ENCODE data around the gene CBLN1.

DNA sequence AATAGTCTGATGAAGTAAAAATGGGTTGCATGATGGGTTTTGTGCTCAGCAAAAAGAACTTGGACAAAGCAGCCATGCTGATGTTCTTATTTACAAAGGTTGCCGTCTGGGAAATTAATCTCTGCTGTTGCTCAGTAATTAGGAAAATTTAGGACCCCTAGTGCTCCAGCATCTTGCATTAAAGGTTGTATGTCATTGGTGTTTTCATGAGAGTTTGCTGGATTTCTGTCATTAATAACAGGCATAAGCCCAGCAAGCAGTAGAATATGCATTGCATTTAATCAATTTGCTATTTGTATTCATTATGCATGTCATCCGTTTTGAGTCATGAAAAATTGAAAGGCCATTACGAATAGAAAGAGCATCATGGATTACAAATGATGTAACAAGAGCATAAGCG lies 46.7 kb upstream of the CBLN1 start:
- TF ChIP-seq CBFB (CRISPR knock-in tag; IDR thresholded peaks at IDR 0.05; ENCODE audit: low read depth) (no peak), ZNF425 (CRISPR knock-in tag; conservative IDR thresholded peaks at IDR 0.05) (no peak), SMAD3 (CRISPR knock-in tag; IDR thresholded peaks at IDR 0.05; ENCODE audit: borderline replicate concordance) (no peak), USF2 (CRISPR knock-in tag; IDR thresholded peaks at IDR 0.05) (no peak)

All from WTC11 (cell line).